Progenitor cell of endocrine pancreas (in vitro differentiated cells): ENCODE measurements around the gene DTNB. TPM values are rescaled to one million over a fixed set of nuclear protein-coding genes. Genes with fewer than 3 reads are reported as not detected.
"Not testable (repeated sequence)": the region's sequence is repeated elsewhere in the genome, so short reads cannot be mapped to it uniquely, and the experiment has no call there.

ENCODE experiments used
- DNase-seq: peaks from one replicate; pipeline ENCODE4 v3.0.0; 2021; ENCODE audit warnings: low spot score; ENCODE audit not compliant: unreplicated experiment
- H3K27ac Mint-ChIP-seq: 2 replicates; pipeline ENCODE4 v1.8.0; 2021; ENCODE audit warnings: mild to moderate bottlenecking, moderate library complexity, mixed read lengths
- H3K27me3 Mint-ChIP-seq: 2 replicates; pipeline ENCODE4 v1.8.0; 2021; ENCODE audit warnings: mixed read lengths
- H3K36me3 Mint-ChIP-seq: 2 replicates; pipeline ENCODE4 v1.8.0; 2022; ENCODE audit warnings: mixed read lengths; ENCODE audit not compliant: insufficient read depth
- H3K4me1 Mint-ChIP-seq: 2 replicates; pipeline ENCODE4 v1.8.0; 2021; ENCODE audit warnings: low read depth, mixed read lengths
- H3K4me3 Mint-ChIP-seq: 2 replicates; pipeline ENCODE4 v1.8.0; 2021; ENCODE audit warnings: low read depth, mild to moderate bottlenecking, moderate library complexity, mixed read lengths
- H3K9me3 Mint-ChIP-seq: 2 replicates; pipeline ENCODE4 v1.8.0; 2021; ENCODE audit warnings: low read depth, mixed read lengths
- CTCF ChIP-seq: fragments of 200-600 bp; sonication (generic); IDR thresholded peaks from one replicate; pipeline ENCODE4 v1.5.0; 2021; ENCODE audit warnings: antibody characterized with exemption, mild to moderate bottlenecking; ENCODE audit not compliant: unreplicated experiment
- total RNA-seq: library from RNA; stranded (reverse); gene quantifications from 2 replicates; pipeline ENCODE4 v1.2.1, GENCODE V29; 2021

The DTNB gene
- total RNA-seq, 1 donor from 2014 or later, result 29.3 TPM

GRCh38 chr2:25417715-25418369 is 255.5 kb downstream of the DTNB start:
- no peak for DNase-seq
- Mint-ChIP-seq H3K27me3 (no peaks in the 10 kb centered on the region), H3K9me3 (no peaks in the 10 kb centered on the region), H3K27ac (no peak overlapping the region), H3K36me3 (peaks cover 12% of the 10 kb centered on the region), H3K4me1 (peaks cover 15% of the 10 kb centered on the region), H3K4me3 (no peak overlapping the region)
- TF ChIP-seq CTCF, result no peak

GRCh38 chr2:25416674-25417073 is 256.7 kb downstream of the DTNB start:
- Mint-ChIP-seq H3K27ac (no peak overlapping the region), H3K36me3 (peaks cover 12% of the 10 kb centered on the region), H3K4me1 (peaks cover 11% of the 10 kb centered on the region), H3K4me3 (no peak overlapping the region), H3K27me3 (no peaks in the 10 kb centered on the region), H3K9me3 (no peaks in the 10 kb centered on the region)
- DNase-seq, result no peak
- TF ChIP-seq CTCF, result no peak

GRCh38 chr2:25414781-25415180 is 258.6 kb downstream of the DTNB start:
- DNase-seq, result no peak
- Mint-ChIP-seq H3K4me3 (no peak overlapping the region), H3K27me3 (no peaks in the 10 kb centered on the region), H3K36me3 (peaks cover 12% of the 10 kb centered on the region), H3K9me3 (no peaks in the 10 kb centered on the region), H3K27ac (no peak overlapping the region), H3K4me1 (peaks cover 3% of the 10 kb centered on the region)
- TF ChIP-seq CTCF, result no peak

GRCh38 chr2:25413409-25413808 is 260.0 kb downstream of the DTNB start:
- H3K27me3 Mint-ChIP-seq, H3K27ac Mint-ChIP-seq, H3K36me3 Mint-ChIP-seq, H3K4me3 Mint-ChIP-seq, H3K9me3 Mint-ChIP-seq, H3K4me1 Mint-ChIP-seq, DNase-seq: not testable (repeated sequence)

- no peak for TF ChIP-seq CTCF
- peaks cover 3% of the 10 kb centered on the region for H3K36me3 Mint-ChIP-seq
- no peaks in the 10 kb centered on the region for H3K9me3 Mint-ChIP-seq
- H3K4me3 Mint-ChIP-seq, result no peak overlapping the region
- H3K27ac Mint-ChIP-seq, result no peak overlapping the region
- no peaks in the 10 kb centered on the region for H3K4me1 Mint-ChIP-seq
- H3K27me3 Mint-ChIP-seq, result no peaks in the 10 kb centered on the region
- DNase-seq, result no peak
These were observed 261.6 kb downstream of the DTNB start for GRCh38 chr2:25411753-25412152.

GRCh38 chr2:25411281-25411680 is 262.1 kb downstream of the DTNB start:
- H3K4me1 Mint-ChIP-seq, result no peaks in the 10 kb centered on the region
- no peak overlapping the region for H3K4me3 Mint-ChIP-seq
- TF ChIP-seq CTCF, result no peak
- H3K27ac Mint-ChIP-seq, result no peak overlapping the region
- H3K36me3 Mint-ChIP-seq, result peaks cover 3% of the 10 kb centered on the region
- H3K27me3 Mint-ChIP-seq, result no peaks in the 10 kb centered on the region
- H3K9me3 Mint-ChIP-seq, result no peaks in the 10 kb centered on the region
- no peak for DNase-seq
